Measurements from ENCODE around the gene NAPA. TPM values are rescaled to one million over a fixed set of nuclear protein-coding genes. Genes with fewer than 3 reads are reported as not detected.

Gene NAPA
- total and polyA plus RNA-seq, 10 donors = 51.3 to 171 (median 89.8) TPM

GRCh38 chr19:47459477-47459876 is 55.4 kb downstream of the NAPA start:
- TF ChIP-seq CTCF (IDR thresholded peaks at IDR 0.05 in 8 of 11, conservative IDR thresholded peaks at IDR 0.05 in 3 of 11) = no peak
- TF ChIP-seq POLR2A (IDR thresholded peaks at IDR 0.05) = no peak
- Histone ChIP-seq H3K36me3 (no peaks in the 10 kb centered on the region), H3K4me1 (peaks cover 0 to 7% (median 3%) of the 10 kb centered on the region in 6 donors), H3K27ac (no peak overlapping the region), H3K9me3 (peaks cover 0 to 21% (median 9%) of the 10 kb centered on the region in 8 donors), H3K27me3 (replicated peaks in 1 of 7) (peaks cover 0 to 91% (median 53%) of the 10 kb centered on the region in 7 donors), H3K4me3 (no peak overlapping the region)
- 87 to 94% (median 91%) methylated on average over 14 of the region's 14 CpGs for WGBS, 5 donors
- no peak for DNase-seq
- intact Hi-C loops (cut with DNase I; ENCODE audit: low total_unique reads) = no loop called here

DNA sequence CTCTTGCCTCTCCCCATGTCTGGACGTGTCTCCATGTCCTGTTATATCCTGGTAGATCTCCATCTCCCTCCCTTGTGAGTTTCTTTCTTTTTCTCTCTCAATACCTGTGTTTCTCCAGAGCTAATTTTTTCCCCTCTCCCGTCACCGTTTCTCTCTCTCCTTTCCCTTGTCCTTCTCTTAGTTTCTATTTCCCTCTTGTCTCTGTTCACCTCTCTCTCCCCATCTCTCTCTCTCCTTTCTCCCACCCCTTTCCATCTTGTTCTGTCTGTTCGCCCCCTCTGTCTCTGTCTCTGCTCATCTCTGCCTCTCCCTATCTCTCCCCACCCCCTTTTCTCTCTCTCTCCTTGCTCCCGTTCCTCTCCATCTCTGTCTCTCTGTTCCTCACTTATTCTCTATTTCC is 56.2 kb downstream of the NAPA start:
- H3K9me3 ChIP-seq = peaks cover 0 to 21% (median 9%) of the 10 kb centered on the region in 8 donors
- H3K27ac ChIP-seq = no peak overlapping the region
- no peak for TF ChIP-seq POLR2AphosphoS5 (IDR thresholded peaks at IDR 0.05)
- TF ChIP-seq POLR2A (IDR thresholded peaks at IDR 0.05) = no peak
- no peak for TF ChIP-seq CTCF (IDR thresholded peaks at IDR 0.05 in 8 of 11, conservative IDR thresholded peaks at IDR 0.05 in 3 of 11)
- no peaks in the 10 kb centered on the region for H3K36me3 ChIP-seq
- peaks cover 0 to 7% (median 3%) of the 10 kb centered on the region in 6 donors for H3K4me1 ChIP-seq
- no peak for DNase-seq
- 33 to 40% (median 40%) methylated on average over 5 of the region's 5 CpGs for WGBS, 5 donors
- no peak overlapping the region for H3K4me3 ChIP-seq
- intact Hi-C loops (cut with DNase I; ENCODE audit: low total_unique reads) = no loop called here
- H3K27me3 ChIP-seq (replicated peaks in 1 of 7) = peaks cover 0 to 91% (median 53%) of the 10 kb centered on the region in 7 donors

GRCh38 chr19:47456721-47457474 is 58.0 kb downstream of the NAPA start:
- peaks cover 0 to 75% (median 53%) of the 10 kb centered on the region in 7 donors for H3K27me3 ChIP-seq (replicated peaks in 1 of 7)
- 33 to 60% (median 33%) methylated on average over 28 to 77 of the region's 77 CpGs for WGBS, 5 donors
- no peak overlapping the region for H3K4me3 ChIP-seq
- no peak for DNase-seq
- TF ChIP-seq POLR2AphosphoS5 (IDR thresholded peaks at IDR 0.05) (no peak), CTCF (IDR thresholded peaks at IDR 0.05 in 8 of 11, conservative IDR thresholded peaks at IDR 0.05 in 3 of 11) (no peak), POLR2A (IDR thresholded peaks at IDR 0.05) (no peak)
- intact Hi-C loops (cut with DNase I; ENCODE audit: low total_unique reads) = no loop called here
- no peaks in the 10 kb centered on the region for H3K36me3 ChIP-seq
- H3K9me3 ChIP-seq = peaks cover 0 to 21% (median 9%) of the 10 kb centered on the region in 8 donors
- H3K27ac ChIP-seq = no peak overlapping the region
- peaks cover 0 to 7% (median 3%) of the 10 kb centered on the region in 6 donors for H3K4me1 ChIP-seq

GRCh38 chr19:47450478-47450877 is 64.4 kb downstream of the NAPA start:
- no peak for DNase-seq
- no peaks in the 10 kb centered on the region for H3K36me3 ChIP-seq
- 53 to 70% (median 66%) methylated on average over 7 of the region's 7 CpGs for WGBS, 5 donors
- TF ChIP-seq POLR2A (IDR thresholded peaks at IDR 0.05) (no peak), CTCF (IDR thresholded peaks at IDR 0.05 in 8 of 11, conservative IDR thresholded peaks at IDR 0.05 in 3 of 11) (no peak), POLR2AphosphoS5 (IDR thresholded peaks at IDR 0.05) (no peak)
- H3K9me3 ChIP-seq = peaks cover 0 to 14% (median 3%) of the 10 kb centered on the region in 8 donors
- peaks cover 5 to 74% (median 40%) of the 10 kb centered on the region in 7 donors for H3K27me3 ChIP-seq (replicated peaks in 1 of 7)
- intact Hi-C loops (cut with DNase I; ENCODE audit: low total_unique reads) = no loop called here
- no peak overlapping the region for H3K27ac ChIP-seq
- no peak overlapping the region for H3K4me3 ChIP-seq
- peaks cover 13 to 27% (median 25%) of the 10 kb centered on the region in 6 donors for H3K4me1 ChIP-seq

All from spleen (tissue), 11 donors.